ENCODE results near the gene CLTCL1.

Gene CLTCL1

DNA sequence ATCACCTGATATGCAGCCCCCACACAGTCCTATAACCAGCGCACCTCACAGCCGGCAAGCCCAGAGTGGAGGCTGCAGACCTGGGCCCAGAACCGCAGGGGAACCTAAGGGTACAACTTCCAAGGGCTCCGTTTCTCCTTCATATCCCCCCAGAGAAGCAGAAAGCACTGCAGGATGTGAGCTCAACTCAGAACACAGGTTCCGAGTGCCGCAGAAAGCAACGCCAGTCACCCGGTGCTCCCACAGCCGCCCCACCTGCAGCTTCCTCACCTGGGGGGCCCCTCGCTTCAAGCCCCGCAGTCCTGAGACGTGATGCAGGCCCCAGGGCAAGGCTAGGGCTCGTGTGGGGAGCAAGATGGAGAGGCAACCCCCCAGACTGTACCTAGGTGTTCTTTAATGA lies 158.0 kb downstream of the CLTCL1 start:
- no peak for DNase-seq (ENCODE audit: low read depth in 2 of 2, low spot score in 1 of 2)

DNA sequence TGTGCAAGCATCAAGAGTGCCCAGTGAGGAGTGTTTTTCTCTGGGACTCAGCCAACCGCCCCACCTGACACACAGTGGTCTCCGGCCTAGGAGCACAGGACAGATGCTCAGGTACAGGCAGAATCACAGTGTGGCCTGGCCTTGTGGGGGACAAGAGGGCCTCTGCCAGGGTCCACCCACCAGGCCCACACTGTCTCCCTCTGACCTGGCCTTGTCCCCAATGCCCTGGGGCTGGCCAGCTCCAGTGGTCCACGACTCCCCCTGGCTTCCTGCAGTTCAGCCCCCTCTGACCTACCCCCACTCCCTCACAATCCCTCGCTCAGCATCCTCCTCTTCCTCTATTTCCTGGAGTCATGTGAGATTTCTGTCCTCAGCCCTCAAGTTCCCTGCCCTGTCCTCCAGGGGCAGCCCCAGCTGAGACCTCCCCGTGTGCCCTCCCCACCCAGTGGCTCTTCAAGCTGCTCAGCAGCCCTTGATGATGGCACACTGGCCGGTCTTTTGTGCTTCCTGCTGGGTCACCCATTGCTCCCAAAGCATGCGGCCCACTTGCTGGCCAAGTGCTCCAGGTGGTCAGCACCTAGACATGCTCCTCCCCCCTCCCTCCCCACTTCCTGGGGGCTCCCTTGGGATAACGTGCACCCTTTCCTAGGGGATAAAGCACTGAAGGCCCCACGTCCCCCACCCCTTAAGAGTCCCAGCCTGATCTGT lies 158.7 kb downstream of the CLTCL1 start:
- DNase-seq (ENCODE audit: low read depth in 2 of 2, low spot score in 1 of 2), result no peak

DNA sequence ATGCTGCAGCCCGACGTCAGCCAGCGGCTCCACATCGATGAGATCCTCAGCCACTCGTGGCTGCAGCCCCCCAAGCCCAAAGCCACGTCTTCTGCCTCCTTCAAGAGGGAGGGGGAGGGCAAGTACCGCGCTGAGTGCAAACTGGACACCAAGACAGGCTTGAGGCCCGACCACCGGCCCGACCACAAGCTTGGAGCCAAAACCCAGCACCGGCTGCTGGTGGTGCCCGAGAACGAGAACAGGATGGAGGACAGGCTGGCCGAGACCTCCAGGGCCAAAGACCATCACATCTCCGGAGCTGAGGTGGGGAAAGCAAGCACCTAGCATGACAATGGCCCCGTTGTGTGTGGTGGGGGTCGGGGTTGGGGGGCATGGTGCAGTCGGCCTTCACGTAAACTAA lies 159.4 kb downstream of the CLTCL1 start:
- DNase-seq (ENCODE audit: low read depth in 2 of 2, low spot score in 1 of 2), result no peak

DNA sequence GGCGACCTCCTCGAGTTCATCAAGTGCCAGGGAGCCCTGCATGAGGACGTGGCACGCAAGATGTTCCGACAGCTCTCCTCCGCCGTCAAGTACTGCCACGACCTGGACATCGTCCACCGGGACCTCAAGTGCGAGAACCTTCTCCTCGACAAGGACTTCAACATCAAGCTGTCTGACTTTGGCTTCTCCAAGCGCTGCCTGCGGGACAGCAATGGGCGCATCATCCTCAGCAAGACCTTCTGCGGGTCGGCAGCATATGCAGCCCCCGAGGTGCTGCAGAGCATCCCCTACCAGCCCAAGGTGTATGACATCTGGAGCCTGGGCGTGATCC lies 159.9 kb downstream of the CLTCL1 start:
- DNase-seq (ENCODE audit: low read depth in 2 of 2, low spot score in 1 of 2), result no peak

DNA sequence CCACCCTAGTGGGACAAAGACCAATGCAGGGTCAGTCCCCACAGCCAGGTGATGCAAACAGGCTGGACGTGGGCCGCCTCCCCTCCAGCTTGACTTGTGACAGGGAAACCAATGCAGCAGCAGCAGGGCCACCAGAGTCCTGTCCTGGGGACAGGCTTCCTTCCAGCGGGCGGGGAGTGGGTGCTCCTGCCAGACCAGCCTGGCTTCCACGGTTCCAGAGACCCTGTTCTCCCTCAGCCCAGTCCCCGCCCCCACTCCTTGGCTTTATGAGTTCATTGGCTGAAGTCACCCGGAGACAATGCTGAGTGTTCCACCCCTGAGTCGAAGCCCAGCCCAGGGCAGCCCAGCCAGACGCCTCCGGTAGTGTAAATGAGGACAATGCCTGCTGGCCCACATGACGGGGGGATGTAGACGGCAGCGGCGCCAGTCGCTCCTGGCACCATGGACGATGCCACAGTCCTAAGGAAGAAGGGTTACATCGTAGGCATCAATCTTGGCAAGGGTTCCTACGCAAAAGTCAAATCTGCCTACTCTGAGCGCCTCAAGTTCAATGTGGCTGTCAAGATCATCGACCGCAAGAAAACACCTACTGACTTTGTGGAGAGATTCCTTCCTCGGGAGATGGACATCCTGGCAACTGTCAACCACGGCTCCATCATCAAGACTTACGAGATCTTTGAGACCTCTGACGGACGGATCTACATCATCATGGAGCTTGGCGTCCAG lies 160.4 kb downstream of the CLTCL1 start, which contains the start of gene TSSK2:
TSSK2 (plus strand) TSS at position 350 of the 726 bp plus-strand sequence; CDS start at position 442, 92 bp downstream.
- DNase-seq (ENCODE audit: low read depth in 2 of 2, low spot score in 1 of 2), result no peak

DNA sequence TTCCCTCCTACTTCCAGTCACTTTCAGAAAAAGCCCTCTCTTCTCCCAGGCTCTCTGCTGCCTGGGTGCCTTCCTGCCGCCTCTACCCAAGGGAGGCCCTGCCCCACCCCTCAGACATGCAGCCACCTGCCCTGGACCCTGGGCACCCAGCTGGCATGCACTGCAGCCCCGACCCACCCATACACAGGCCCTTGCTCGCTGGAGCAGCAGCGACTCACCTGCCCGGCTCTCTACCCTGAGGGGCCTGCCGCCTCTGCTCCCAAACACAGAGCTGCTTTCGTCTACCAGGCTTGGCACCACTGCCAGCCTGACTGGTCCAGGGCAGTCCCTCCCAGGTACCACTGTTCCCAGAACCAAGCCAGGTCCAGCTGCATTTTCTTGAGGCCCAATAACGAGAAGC lies 161.6 kb downstream of the CLTCL1 start:
- DNase-seq (ENCODE audit: low read depth in 2 of 2, low spot score in 1 of 2), result no peak
